MG63 (cell line): Measurements from ENCODE around the gene CRAMP1. TPM values are rescaled to one million over a fixed set of nuclear protein-coding genes. Genes with fewer than 3 reads are reported as not detected.
"Not testable (repeated sequence)": the region's sequence is repeated elsewhere in the genome, so short reads cannot be mapped to it uniquely, and the experiment has no call there.

Source experiments
- DNase-seq: peaks from one replicate; pipeline ENCODE4 v3.0.0-alpha.2; 2020
- H3K27me3 ChIP-seq: fragments of 250-450 bp; sonication (Bioruptor Pico); 2 replicates; pipeline ENCODE4 v1.5.1; 2020; ENCODE audit warnings: mild to moderate bottlenecking, moderate library complexity
- H3K36me3 ChIP-seq: fragments of 250-450 bp; sonication (Bioruptor Pico); 2 replicates; pipeline ENCODE4 v1.5.1; 2020; ENCODE audit warnings: mild to moderate bottlenecking, moderate library complexity
- H3K4me3 ChIP-seq: fragments of 250-450 bp; sonication (Bioruptor Pico); 2 replicates; pipeline ENCODE4 v1.5.1; 2020; ENCODE audit warnings: mild to moderate bottlenecking, moderate library complexity
- H3K9me3 ChIP-seq: fragments of 250-450 bp; sonication (Bioruptor Pico); 2 replicates; pipeline ENCODE4 v1.5.1; 2020; ENCODE audit warnings: mild to moderate bottlenecking, moderate library complexity
- total RNA-seq: library from RNA; depleted of rRNA; stranded (reverse); fragments of >200 nt; shearing (Covaris generic); gene quantifications from 2 replicates; pipeline ENCODE4 v1.2.3, GENCODE V29; 2014; ENCODE audit warnings: low replicate concordance

CRAMP1 gene
- total RNA-seq, 1 experiment from 2014 or later, result 3.8 TPM

GRCh38 chr16:1677942-1678499, 65.9 kb downstream of the CRAMP1 start, which contains the start of gene JPT2:
JPT2 (plus strand) TSS chr16:1678279; CDS start chr16:1678313, 34 bp downstream.
- no peaks in the 10 kb centered on the region for H3K27me3 ChIP-seq
- H3K36me3 ChIP-seq, result peaks cover 68% of the 10 kb centered on the region
- peak; percentile 99 for DNase-seq
- H3K4me3 ChIP-seq, result peak within 1 kb of the TSS; percentile 93
- no peaks in the 10 kb centered on the region for H3K9me3 ChIP-seq

GRCh38 chr16:1678500-1679098, 66.4 kb downstream of the CRAMP1 start:
- H3K27me3 ChIP-seq, result no peaks in the 10 kb centered on the region
- H3K36me3 ChIP-seq, result peaks cover 70% of the 10 kb centered on the region
- H3K9me3 ChIP-seq, result no peaks in the 10 kb centered on the region
- peak overlapping the region; percentile 93 for H3K4me3 ChIP-seq
- DNase-seq, result peak; percentile 57

DNA sequence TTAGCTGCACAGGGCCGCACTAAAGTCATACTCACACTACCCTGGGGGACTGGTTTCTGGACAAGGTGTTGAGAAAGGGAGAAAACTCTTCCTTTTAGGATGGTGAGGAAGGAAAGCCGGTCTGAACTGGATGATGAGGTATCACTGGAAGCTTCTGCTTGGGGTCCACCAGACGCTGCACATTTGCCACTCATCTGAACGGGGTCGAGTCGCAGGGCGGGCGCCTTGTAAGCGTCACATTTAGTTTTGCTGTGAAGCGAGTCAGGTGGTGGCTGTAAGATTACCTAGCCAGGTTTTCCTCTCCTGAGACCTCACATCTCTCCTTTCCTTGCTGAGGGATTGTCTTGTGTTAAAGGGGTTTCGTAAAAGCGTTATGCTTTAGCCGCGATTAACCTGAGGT, 68.2 kb downstream of the CRAMP1 start:
- Histone ChIP-seq H3K4me3 (no peak overlapping the region), H3K9me3 (no peaks in the 10 kb centered on the region), H3K27me3 (no peaks in the 10 kb centered on the region), H3K36me3 (peaks cover 68% of the 10 kb centered on the region)
- DNase-seq, result no peak

GRCh38 chr16:1681032-1681431, 68.9 kb downstream of the CRAMP1 start:
- Histone ChIP-seq H3K27me3 (no peaks in the 10 kb centered on the region), H3K9me3 (no peaks in the 10 kb centered on the region), H3K4me3 (no peak overlapping the region), H3K36me3 (peaks cover 68% of the 10 kb centered on the region)
- DNase-seq, result no peak

GRCh38 chr16:1687427-1688316, 75.5 kb downstream of the CRAMP1 start:
- Histone ChIP-seq H3K9me3 (no peaks in the 10 kb centered on the region), H3K4me3 (no peak overlapping the region), H3K27me3 (no peaks in the 10 kb centered on the region), H3K36me3 (peaks cover 83% of the 10 kb centered on the region)
- DNase-seq, result peak; percentile 57

DNA sequence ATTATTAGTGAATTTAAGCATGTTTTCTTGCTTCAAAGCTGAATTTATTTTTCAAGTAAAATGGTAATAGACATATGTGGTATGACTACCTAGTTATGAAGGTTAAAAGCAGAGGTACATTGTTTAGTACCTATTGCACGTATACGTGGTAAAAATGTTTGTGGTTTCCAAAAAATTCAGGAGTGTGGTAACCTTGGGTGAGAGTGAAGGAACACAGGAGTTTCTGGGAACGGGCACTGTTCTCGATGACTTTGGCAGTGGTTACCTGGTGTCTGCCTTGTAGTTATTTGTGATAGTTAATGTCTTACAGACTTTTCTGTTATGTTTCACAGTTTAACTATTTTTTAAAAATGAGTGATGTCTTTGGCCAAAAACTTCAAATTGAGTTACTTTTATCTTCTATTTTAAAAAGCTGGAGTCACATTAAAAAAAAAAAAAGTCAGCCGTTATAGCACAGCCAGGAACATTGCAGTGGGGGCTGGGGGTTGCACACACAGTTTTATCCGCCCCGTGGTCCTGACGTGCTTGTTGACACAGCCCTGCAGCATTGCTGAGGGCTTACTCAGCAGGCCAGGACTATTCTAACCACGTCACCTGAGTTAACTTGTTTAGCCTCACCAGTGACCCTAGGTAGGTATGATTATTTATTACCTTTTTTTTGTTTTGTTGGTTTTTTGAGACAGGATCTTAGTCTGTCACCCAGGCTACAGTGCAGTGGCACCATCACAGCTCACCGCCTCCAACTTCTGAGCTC, 76.8 kb downstream of the CRAMP1 start:
- peaks cover 84% of the 10 kb centered on the region for H3K36me3 ChIP-seq
- H3K27me3 ChIP-seq, result no peaks in the 10 kb centered on the region

DNA sequence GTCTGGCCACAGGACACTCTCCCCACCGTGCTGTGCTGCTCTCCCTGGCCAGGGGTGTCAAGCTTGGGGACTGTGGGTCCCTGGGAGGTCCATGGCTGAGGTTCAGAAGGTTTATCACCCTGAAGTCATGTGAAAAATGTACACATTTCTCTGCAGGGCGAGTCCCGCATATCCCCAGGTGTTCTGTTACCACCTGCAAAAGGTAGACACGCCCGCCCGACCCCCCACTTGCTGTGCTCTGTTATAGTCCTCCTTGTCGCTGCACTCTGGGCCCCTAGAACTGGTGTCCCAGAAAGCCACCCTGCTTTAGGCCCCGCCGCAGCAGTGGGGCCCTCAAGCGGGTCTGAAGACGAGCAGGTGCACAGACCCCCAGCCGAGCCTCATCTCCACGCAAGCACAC, 77.7 kb downstream of the CRAMP1 start:
- H3K36me3 ChIP-seq, result peaks cover 85% of the 10 kb centered on the region
- no peak for DNase-seq
- no peak overlapping the region for H3K4me3 ChIP-seq

More for the DNA sequence above, 76.8 kb downstream of the CRAMP1 start:
- H3K4me3 ChIP-seq, result no peak overlapping the region
- DNase-seq, result no peak
- no peaks in the 10 kb centered on the region for H3K9me3 ChIP-seq

GRCh38 chr16:1690810-1691209, 78.7 kb downstream of the CRAMP1 start:
- Histone ChIP-seq H3K4me3 (no peak overlapping the region), H3K27me3 (no peaks in the 10 kb centered on the region), H3K9me3 (no peaks in the 10 kb centered on the region), H3K36me3 (peaks cover 85% of the 10 kb centered on the region)
- DNase-seq, result no peak

More for the DNA sequence above, 77.7 kb downstream of the CRAMP1 start:
- Histone ChIP-seq H3K27me3 (no peaks in the 10 kb centered on the region), H3K9me3 (no peaks in the 10 kb centered on the region)

- Histone ChIP-seq H3K36me3 (peaks cover 87% of the 10 kb centered on the region), H3K9me3 (no peaks in the 10 kb centered on the region; the same call in 1 of the 2 replicates), H3K27me3 (no peaks in the 10 kb centered on the region), H3K4me3 (no peak overlapping the region)
- DNase-seq, result no peak
Measured at GRCh38 chr16:1691276-1691675, 79.1 kb downstream of the CRAMP1 start.

GRCh38 chr16:1691956-1692355, 79.8 kb downstream of the CRAMP1 start:
- Histone ChIP-seq H3K36me3 (peaks cover 88% of the 10 kb centered on the region), H3K9me3 (peaks cover 4% of the 10 kb centered on the region), H3K4me3 (no peak overlapping the region), H3K27me3 (no peaks in the 10 kb centered on the region)
- peak; percentile 67 for DNase-seq

GRCh38 chr16:1696863-1697262, 84.7 kb downstream of the CRAMP1 start:
- Histone ChIP-seq H3K4me3 (no peak overlapping the region), H3K27me3 (no peaks in the 10 kb centered on the region), H3K36me3 (peaks cover 98% of the 10 kb centered on the region), H3K9me3 (peaks cover 4% of the 10 kb centered on the region)
- peak; percentile 37 for DNase-seq

DNA sequence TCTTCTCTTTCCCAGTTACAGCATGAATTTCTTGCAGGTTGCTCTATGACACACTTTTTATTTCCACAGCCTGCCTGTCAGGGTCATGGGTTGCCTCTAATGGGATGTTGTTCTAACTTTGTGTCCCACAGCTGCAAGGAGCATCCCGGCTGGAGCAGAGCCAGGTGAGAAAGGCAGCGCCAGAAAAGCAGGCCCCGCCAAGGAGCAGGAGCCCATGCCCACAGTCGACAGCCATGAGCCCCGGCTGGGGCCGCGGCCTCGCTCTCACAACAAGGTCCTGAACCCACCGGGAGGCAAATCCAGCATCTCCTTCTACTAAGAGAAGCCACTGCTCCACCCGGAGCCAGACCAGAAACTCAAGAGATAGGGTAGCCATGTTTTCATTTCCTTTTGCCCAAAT, 86.5 kb downstream of the CRAMP1 start:
- Histone ChIP-seq H3K9me3 (peaks cover 4% of the 10 kb centered on the region), H3K36me3 (peaks cover 89% of the 10 kb centered on the region), H3K4me3 (no peak overlapping the region), H3K27me3 (no peaks in the 10 kb centered on the region)
- DNase-seq, result no peak

- no peak for DNase-seq
- Histone ChIP-seq H3K27me3 (no peaks in the 10 kb centered on the region), H3K36me3 (peaks cover 76% of the 10 kb centered on the region)
Measured at GRCh38 chr16:1700246-1700645, 88.1 kb downstream of the CRAMP1 start.

DNA sequence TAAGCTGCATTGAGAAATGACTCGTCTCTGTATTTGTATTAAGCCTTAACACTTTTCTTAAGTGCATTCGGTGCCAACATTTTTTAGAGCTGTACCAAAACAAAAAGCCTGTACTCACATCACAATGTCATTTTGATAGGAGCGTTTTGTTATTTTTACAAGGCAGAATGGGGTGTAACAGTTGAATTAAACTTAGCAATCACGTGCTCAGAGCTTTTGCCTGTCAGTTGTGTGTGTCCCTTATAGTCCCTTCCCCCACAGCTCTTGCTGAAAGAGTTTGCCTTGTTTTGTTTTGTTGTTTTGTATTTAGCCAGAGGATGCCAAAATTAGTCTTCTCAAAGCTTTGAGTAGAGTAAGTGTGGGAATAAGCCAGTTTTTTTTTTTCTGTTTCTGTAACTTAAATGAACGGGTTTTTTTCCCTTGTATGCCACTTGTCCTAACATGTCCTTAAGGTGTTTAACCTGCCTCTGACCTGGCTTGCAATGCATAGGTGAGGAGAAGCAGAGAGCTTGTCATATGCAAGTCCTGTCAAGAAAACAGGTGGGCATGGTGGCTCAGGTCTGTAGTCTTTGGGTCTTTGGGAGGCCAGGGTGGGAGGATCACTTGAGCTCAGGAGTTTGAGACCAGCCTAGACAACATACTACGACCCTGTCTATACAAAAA, 89.2 kb downstream of the CRAMP1 start:
- DNase-seq, result no peak
- H3K4me3 ChIP-seq, result no peak overlapping the region
- H3K36me3 ChIP-seq, result peaks cover 65% of the 10 kb centered on the region
- peaks cover 4% of the 10 kb centered on the region for H3K9me3 ChIP-seq
- no peaks in the 10 kb centered on the region for H3K27me3 ChIP-seq

More at GRCh38 chr16:1700246-1700645, 88.1 kb downstream of the CRAMP1 start:
- no peak overlapping the region for H3K4me3 ChIP-seq
- H3K9me3 ChIP-seq, result peaks cover 4% of the 10 kb centered on the region

GRCh38 chr16:1705324-1705687, 93.1 kb downstream of the CRAMP1 start:
- H3K27me3 ChIP-seq, DNase-seq, H3K9me3 ChIP-seq: not testable (repeated sequence)
- H3K4me3 ChIP-seq, result peak overlapping the region; percentile 74
- peaks cover 45% of the 10 kb centered on the region for H3K36me3 ChIP-seq

DNA sequence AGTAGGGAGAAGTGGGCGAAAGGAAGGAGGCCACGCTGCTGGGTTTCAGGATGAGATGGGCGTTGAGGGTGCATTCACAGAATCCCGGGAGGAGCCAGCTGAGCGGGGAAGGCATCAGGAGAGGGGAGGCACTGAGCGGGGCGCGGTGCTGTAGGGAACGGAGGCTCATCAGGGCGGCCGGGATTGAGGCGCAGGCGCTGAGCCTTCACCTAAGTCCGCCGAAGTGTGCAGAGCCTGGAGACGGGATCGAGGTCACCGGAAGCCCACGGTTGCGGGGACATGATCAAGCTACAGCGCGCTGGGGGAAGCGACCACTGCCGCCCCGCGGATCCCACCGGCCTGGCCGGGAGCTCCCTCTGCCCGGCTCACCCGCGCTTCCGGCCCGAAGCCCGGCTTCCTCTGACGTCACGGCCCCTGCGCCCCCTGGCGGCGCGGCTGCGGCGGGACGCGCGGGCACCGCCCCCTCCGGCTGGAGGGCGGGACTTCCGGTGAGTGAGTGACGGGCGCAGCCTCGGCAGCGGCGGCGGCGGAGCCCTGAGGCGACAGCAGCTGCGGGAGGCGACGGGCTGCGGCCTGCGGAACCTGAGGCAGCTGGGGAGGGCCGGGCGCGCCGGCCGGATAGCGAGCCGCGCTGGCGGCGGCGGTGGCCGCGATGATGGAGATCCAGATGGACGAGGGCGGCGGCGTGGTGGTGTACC, 93.7 kb downstream of the CRAMP1 start, which contains the start of gene MAPK8IP3:
Gene MAPK8IP3, plus strand, starts transcription at position 508 of the 698 bp plus-strand sequence. Its CDS starts 145 bp downstream, at position 653.
- Histone ChIP-seq H3K4me3 (peak within 1 kb of the TSS; percentile 74), H3K9me3 (no peaks in the 10 kb centered on the region), H3K36me3 (peaks cover 40% of the 10 kb centered on the region), H3K27me3 (no peaks in the 10 kb centered on the region)
- peak; percentile 86 for DNase-seq
